Activated CD8-positive, alpha-beta memory T cell treated with anti-CD3 and anti-CD28 coated beads, Interleukin-2, amount 50 U/mL, for 1 hour (primary cell): Measurements from ENCODE around the gene SCN5A.

ENCODE experiments used
- DNase-seq: peaks from one replicate; pipeline ENCODE4 v3.0.0-alpha.2; 2020; ENCODE audit errors: extremely low read depth

The SCN5A gene

GRCh38 chr3:38649500-38650247 lies at the start of gene SCN5A:
Gene SCN5A, minus strand, starts transcription at chr3:38649687. Its CDS starts 16,380 bp downstream, at chr3:38633307.
- DNase-seq = no peak

GRCh38 chr3:38698760-38699159 lies 49.3 kb upstream of the SCN5A start:
- DNase-seq = no peak

- no peak for DNase-seq
Measured at GRCh38 chr3:38698061-38698460, 48.6 kb upstream of the SCN5A start.

- DNase-seq = no peak
Measured at GRCh38 chr3:38696034-38696433, 46.5 kb upstream of the SCN5A start.

GRCh38 chr3:38690185-38690584 lies 40.7 kb upstream of the SCN5A start:
- no peak for DNase-seq

GRCh38 chr3:38689774-38690173 lies 40.3 kb upstream of the SCN5A start:
- no peak for DNase-seq

GRCh38 chr3:38689346-38689745 lies 39.9 kb upstream of the SCN5A start:
- no peak for DNase-seq

- DNase-seq = no peak
Measured at GRCh38 chr3:38687321-38687720, 37.8 kb upstream of the SCN5A start.

GRCh38 chr3:38684546-38684945 lies 35.1 kb upstream of the SCN5A start:
- no peak for DNase-seq

- no peak for DNase-seq
Measured at GRCh38 chr3:38669668-38670067, 20.2 kb upstream of the SCN5A start.

- DNase-seq = no peak
Measured at GRCh38 chr3:38662544-38662943, 13.1 kb upstream of the SCN5A start.

GRCh38 chr3:38658841-38659240 lies 9.4 kb upstream of the SCN5A start:
- DNase-seq = no peak

- DNase-seq = no peak
Measured at GRCh38 chr3:38657369-38657768, 7.9 kb upstream of the SCN5A start.

GRCh38 chr3:38655708-38656300 lies 6.3 kb upstream of the SCN5A start:
- DNase-seq = no peak

GRCh38 chr3:38653685-38654537 lies 4.4 kb upstream of the SCN5A start:
- DNase-seq = no peak

- DNase-seq = no peak
Measured at GRCh38 chr3:38652934-38653333, 3.4 kb upstream of the SCN5A start.

GRCh38 chr3:38651153-38651789 lies 1.8 kb upstream of the SCN5A start:
- DNase-seq = peak; percentile 32

- DNase-seq = no peak
Measured at GRCh38 chr3:38650248-38650951, 913 bp upstream of the SCN5A start.

- DNase-seq = no peak
Measured at GRCh38 chr3:38648659-38649499, 608 bp downstream of the SCN5A start.

GRCh38 chr3:38648024-38648658 lies 1.3 kb downstream of the SCN5A start:
- no peak for DNase-seq
